ENCODE measurements around the gene CDC42EP3.

The CDC42EP3 gene

DNA sequence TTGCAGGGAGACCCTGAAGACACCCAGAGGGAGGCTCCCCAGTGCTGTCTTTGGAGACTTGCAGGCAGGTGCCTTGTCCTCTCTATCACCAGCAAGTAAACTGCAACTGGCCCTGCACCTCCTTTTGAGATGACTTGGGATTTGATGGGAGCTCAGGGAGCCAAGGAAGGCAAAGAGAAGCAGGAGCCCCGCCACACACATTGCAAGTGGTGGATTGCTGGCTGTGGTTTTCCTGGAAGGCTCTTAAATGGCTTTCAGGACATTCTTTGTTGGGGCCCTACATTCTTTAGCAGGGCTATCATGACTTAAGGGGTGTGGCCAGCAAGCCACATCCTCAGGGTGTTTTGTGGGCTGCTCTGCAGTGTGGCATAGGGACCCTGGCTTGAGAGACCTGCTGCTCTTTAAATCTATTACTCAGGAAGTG, 39.9 kb upstream of the CDC42EP3 start:
- no peak overlapping the region for H3K4me3 ChIP-seq (ENCODE audit: low read length)
- TF ChIP-seq CTCF (conservative IDR thresholded peaks at IDR 0.05; ENCODE audit: low read depth, low read length), result no peak
- DNase-seq (ENCODE audit: low read depth), result peak; percentile 86

DNA sequence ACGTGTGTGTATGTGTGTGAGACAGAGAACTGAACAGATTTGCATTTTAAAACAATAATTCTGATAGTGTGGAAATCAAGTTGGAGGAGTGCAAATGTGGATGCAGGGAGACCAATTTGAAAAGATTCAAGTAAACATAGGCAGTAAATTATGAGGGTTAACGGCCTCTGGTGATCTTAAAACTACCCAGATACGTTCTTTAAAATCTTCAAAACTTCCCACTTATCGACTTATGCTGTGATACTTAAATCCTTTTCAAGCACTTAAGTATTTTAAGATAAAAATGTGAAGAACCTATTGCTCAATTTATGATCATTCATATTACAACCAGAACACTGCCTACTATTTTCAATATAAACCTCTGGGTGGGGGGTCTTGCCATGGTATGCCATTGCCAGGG, 37.7 kb upstream of the CDC42EP3 start:
- no peak for TF ChIP-seq CTCF (conservative IDR thresholded peaks at IDR 0.05; ENCODE audit: low read depth, low read length)
- no peak for DNase-seq (ENCODE audit: low read depth)
- H3K4me3 ChIP-seq (ENCODE audit: low read length), result no peak overlapping the region

DNA sequence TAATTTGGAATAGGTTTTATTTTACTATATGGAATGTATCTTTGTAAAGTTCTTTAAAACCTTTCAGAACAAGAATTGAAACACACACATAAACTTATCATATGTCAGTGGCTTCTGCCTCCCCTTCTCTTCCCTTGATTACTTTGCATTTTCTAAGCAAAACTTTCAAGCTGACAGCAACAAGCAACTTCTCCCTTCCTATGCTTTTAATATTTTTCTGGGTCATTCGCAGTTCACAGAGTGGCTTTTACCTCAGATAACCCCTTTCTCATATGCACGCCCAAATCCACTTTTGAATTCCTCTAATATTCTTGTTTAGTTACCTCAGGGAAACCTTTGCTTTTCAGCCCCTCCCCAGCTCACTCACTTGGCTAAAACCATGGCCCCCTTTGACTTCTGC, 36.7 kb upstream of the CDC42EP3 start:
- no peak overlapping the region for H3K4me3 ChIP-seq (ENCODE audit: low read length)
- no peak for TF ChIP-seq CTCF (conservative IDR thresholded peaks at IDR 0.05; ENCODE audit: low read depth, low read length)
- DNase-seq (ENCODE audit: low read depth), result no peak

DNA sequence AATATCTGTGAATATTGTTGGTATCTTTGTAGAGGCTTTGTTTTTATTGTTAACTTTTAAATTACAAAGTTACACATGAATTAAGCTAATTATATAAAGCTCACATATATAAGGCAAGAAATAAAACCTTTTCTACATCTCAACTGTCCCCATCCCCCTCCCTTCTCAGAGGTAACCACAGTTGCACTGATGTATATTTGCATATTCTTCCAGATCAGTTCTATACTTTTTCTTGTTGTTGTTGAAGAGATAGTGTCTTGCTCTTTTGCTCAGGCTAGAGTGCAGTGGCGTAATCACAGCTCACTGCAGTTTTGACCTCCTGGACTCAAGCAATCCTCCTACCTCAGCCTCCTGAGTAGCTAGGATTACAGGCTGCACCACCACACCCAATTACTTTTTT, 36.0 kb upstream of the CDC42EP3 start:
- TF ChIP-seq CTCF (conservative IDR thresholded peaks at IDR 0.05; ENCODE audit: low read depth, low read length), result no peak
- DNase-seq (ENCODE audit: low read depth), result no peak
- no peak overlapping the region for H3K4me3 ChIP-seq (ENCODE audit: low read length)

- no peak overlapping the region for H3K4me3 ChIP-seq (ENCODE audit: low read length)
- TF ChIP-seq CTCF (conservative IDR thresholded peaks at IDR 0.05; ENCODE audit: low read depth, low read length), result no peak
- no peak for DNase-seq (ENCODE audit: low read depth)
Measured at GRCh38 chr2:37706334-37707183, 35.1 kb upstream of the CDC42EP3 start.

- no peak for DNase-seq (ENCODE audit: low read depth)
- H3K4me3 ChIP-seq (ENCODE audit: low read length), result no peak overlapping the region
- TF ChIP-seq CTCF (conservative IDR thresholded peaks at IDR 0.05; ENCODE audit: low read depth, low read length), result no peak
Measured at GRCh38 chr2:37705191-37705590, 33.7 kb upstream of the CDC42EP3 start.

DNA sequence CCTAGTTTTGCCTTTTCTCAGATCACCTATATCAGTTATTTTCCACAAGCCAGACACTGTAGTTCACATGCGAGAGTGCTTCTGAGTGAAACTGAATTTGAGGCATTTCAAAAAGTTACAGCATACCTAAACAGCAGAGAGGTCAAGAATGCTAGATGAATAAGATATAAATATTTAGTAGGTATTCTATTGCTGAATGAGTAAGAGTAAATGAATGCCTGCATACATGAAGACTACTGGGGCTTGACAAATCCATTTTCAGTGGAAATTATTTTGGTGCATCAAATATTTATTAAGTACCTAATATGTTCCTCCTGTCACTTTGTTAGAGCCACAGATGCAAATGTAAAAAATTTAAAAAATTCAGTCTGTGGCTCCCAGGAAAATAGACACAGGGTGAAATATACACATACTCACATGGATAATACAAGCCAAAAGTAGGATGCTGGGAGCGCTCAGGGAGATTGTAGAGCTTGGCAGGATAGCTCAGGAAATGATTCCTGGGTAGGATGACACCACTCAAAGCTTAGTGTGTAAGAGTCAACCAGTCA, 27.6 kb upstream of the CDC42EP3 start:
- DNase-seq (ENCODE audit: low read depth), result no peak
- TF ChIP-seq CTCF (conservative IDR thresholded peaks at IDR 0.05; ENCODE audit: low read depth, low read length), result no peak
- no peak overlapping the region for H3K4me3 ChIP-seq (ENCODE audit: low read length)
